HT-29 (cell line): ENCODE results near the gene TMEM201. TPM values are rescaled to one million over a fixed set of nuclear protein-coding genes. Genes with fewer than 3 reads are reported as not detected.

Experiments
- DNase-seq: peaks from one replicate; pipeline ENCODE4 v3.0.0-alpha.2; 2015; ENCODE audit warnings: low spot score
- total RNA-seq: library from RNA; depleted of rRNA; stranded (reverse); fragments of >200 nt; shearing (Covaris generic); gene quantifications from 2 replicates; pipeline ENCODE4 v1.2.3, GENCODE V29; 2014; rRNA removed

Gene TMEM201
- total RNA-seq, 1 experiment from 2014 or later, result 31.7 TPM

DNA sequence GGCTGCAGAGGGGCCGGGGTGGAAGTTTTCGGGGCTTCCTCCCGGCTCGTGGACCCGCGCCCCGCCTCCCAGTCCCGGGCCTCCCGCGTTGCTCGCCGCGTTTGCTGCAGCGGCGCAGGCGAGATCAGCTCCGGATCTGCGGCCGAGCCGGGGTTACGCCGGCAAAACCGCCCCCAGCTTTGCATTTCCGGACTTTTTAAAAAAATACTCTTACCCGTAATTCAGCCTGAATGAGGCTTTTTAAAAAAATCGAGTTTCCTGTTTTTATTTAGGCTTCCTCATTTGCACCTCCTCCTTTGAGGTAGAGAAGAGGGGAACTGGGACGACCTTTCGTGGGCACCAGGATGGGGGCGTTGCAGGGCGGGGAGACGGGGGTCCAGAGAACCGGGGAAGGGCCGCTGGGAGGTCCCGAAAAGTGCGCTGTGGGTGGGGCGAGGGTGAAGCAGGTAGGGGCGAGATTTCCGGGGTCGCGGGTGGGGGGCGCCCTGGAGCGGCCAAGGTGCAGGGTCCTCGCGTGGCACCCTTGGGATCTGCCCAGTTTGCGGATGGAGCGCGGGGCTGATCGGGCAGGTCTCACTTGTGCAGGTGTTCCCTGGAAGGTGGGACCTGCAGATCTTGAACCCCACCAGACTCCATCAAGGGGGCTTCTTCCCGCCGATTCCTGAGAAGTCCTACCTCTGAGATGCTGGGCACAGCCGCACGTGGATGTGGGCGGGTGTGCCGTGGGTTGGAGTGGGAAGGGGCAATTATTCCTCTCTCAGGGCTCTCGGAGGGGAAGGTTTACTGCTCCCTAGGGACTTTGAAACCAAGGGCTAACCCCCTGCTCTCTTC lies 63.9 kb downstream of the TMEM201 start:
- no peak for DNase-seq

DNA sequence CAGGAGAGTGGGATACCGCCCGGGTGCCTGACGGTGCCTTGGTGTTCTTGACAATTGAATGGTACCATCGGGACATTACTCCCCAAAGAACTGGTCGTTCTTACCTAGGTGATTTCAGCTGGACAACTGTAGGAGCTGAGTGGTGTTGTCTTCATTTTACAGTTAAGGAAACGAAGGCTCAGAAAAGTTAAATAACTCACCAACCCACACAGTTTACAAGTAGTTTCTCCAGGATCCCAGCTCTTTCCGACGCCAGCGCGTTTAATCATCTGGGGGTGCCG lies 64.4 kb downstream of the TMEM201 start:
- no peak for DNase-seq

DNA sequence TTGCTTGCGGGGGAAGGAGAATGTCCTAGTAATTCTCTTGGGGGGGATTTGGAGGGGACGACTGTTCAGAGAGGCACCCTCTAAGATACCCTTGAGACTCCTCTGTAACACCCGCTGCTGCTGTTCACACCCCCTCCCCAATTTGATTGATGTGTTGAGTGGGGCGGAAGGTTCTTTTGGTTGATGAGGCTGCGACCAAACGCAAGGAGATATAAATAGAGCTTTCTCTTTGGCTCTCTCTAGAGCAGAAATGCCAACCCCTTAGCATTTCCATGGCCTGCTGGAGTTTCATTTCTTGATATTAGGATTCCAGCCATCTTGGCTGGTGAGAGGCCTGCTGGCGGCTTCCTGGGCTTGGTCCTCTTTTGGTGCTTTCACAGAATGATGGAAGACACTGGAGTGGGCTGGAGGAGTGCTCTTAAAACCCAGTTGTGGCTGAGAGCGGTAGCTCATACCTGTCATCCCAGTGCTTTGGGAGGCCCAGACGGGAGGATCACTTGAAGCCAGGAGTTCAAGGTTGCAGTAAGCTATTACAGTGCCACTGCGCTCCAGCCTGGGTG lies 64.9 kb downstream of the TMEM201 start:
- no peak for DNase-seq

DNA sequence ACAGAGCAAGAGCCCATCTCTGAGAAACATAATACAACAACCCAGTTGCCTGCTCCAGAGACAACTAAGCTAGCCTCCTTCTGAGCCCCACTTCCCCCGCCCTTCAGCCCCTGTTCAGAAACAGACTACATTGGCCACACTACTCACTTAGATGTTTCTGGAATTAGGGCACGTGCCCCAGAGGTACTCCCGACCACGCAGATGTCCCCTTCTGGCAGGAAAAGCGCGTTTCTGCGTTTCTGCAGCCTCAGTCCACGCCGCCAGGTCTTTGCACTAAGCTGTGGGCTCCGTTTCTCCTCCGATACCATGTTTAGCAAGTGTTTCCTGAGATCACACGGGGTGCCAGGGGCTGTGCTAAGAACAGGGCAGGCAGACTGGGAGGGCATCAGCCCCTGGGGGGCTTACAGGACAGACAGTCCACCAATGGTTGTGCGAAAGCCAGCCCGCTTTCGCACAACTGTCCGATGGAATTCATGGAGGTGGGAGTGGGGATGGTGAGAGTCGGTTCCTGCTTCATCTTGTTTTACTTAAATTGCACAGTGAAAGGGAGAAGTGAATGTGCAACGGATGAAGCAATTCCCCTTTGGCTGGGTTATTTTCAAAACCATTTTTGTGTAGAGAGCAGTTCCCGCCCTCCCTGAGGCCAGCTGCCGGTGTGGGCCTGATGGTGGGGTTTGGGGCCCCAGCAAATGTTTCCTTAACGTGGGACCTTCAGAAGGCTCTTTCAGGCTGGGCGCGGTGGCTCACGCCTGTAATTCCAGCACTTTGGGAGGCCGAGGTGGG lies 65.5 kb downstream of the TMEM201 start:
- no peak for DNase-seq

DNA sequence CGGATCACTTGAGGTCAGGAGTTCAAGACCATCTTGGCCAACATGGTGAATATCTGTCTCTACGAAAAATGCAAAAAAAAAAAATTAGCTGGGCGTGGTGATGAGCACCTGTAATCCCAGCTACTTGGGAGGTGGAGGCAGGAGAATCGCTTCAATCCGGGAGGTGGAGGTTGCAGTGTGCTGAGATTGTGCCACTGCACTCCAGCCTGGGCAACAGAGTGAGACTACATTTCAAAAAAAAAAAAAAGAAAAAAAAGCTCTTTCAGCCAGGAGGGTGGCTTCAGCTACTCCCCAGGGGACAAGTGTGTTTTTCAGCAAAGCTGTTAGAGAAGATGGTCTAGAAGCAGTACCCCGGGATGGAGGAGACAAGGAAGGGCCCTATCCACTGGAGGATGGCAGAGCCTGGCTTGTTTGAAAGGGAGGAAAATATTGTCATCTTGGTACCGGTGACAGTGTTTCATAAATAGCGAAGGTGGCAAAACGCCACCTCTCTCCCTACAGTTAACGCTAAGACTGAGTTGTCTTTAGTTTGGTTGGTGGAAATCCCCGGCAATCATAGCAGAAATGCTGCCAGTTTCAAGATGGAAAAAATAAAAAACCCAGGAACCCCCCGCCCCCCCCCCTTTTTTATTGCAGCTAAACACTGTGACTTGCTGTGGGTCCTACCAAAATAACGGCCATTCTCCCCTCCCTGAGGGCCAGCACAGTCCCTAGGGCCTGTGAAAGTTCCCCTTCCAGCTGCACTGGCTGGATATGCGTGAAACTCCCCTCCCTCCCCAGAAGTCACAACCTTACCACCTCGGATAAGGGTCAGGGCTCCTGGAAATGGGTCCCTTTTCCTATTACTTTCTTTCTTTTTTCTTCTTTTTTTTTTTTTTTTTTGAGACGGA lies 66.4 kb downstream of the TMEM201 start:
- DNase-seq, result no peak

DNA sequence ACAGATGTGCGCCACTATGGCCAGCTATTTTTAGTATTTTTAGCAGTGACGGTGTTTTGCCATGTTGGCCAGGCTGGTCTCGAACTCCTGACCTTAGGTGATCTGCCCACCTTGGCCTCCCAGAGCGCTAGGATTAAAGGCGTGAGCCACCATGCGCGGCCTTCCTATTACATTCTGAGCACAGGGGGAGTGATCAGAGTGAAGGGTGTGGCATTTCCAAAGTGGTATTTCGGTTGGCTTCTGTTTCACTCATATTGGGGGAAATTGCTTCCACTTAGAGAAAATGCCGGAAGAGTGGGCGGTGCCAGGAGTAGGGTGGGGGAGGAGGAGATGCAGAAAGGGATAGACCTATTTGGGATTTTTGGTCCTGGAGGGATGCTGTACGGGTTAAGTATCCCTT lies 67.1 kb downstream of the TMEM201 start:
- no peak for DNase-seq

DNA sequence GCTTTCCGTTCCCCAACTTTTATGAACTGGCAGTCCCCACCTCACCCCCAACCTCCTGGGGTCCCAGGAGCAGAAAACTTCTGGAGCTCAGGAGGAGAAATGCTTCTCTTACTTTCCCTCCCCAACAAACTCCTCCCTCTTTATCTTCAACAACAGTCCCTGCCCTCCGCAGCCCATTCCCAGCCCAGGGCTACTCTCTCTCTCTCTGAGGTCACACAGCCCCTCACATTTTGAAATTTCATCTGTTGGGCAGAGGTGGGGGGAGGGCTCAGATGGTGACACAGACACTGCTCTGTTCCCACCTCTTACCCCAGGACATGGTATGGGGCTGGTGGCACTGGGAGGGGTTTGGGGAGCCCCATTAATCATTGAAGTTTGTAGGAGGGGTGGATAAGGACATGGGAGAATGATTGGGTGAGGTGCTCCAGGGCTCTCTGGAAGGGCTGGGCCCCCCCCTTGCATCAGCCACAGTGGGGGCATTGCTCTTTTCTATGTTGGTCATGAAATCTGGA lies 68.9 kb downstream of the TMEM201 start:
- no peak for DNase-seq

DNA sequence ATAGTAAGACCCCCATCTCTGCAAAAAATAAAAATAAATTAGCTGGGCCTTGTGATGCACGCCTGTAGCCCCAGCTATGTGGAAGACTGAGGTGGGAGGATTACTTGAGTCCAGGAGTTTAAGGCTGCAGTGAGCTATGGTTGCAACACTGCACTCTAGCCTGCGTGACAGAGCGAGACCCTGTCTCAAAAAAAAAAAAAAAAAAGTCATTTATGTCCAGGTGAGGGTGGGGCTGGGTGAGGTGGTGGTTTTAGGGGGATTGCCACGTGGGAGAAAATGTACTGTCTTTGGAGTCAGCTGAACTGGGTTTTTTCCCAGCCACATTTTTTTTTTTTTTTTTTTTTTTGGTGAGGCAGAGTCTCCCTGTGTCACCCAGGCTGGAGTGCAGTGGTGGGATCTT lies 69.5 kb downstream of the TMEM201 start:
- no peak for DNase-seq

DNA sequence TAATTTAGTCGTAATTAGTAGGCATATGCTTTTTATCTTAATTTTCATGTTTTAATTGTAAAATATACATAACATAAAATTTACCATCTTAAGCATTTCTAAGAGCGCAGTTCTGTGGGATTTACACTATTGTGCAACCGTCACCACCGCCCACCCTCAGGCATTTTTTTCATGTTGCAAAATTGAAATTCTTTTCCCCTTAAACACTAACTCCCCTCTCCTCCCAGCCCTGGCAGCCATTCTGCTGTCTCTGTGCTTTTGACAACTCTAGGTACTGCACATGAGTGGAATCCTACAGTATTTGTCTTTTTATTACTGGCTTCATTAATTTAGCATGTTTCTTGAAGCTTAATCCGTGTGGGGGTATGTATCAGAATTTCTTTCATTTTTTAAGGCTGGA lies 70.6 kb downstream of the TMEM201 start:
- DNase-seq, result no peak

DNA sequence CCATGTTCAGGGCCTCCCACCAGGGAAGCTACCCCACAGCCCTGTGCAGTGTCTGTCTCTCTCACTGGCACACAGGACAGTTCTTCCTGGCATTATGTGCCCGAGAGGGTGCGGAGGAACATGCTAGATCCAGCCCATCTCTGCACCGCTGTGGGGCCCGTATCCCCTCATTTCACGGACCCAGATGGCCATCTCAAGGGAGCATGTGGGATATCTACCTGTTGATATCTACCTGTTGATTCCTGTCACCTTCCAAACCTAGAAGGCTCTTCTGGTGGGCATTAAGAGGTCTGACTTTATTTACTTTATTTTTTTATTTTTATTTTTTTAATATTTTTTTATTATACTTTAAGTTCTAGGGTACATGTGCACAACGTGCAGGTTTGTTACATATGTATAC lies 74.5 kb downstream of the TMEM201 start:
- no peak for DNase-seq

Other genes with a start within 250 kb of the TMEM201 start
- gene SLC25A33, start 49.4 kb upstream of the TMEM201 start, total RNA-seq, result 13.0 and 15.5 TPM in 2 replicates
- gene PIK3CD, start 62.8 kb downstream of the TMEM201 start, total RNA-seq, result 0.03 and 0.05 TPM in 2 replicates
- gene CLSTN1, start 235.1 kb downstream of the TMEM201 start, total RNA-seq, result 78.4 and 99.0 TPM in 2 replicates